Thyroid gland (tissue), 4 donors: ENCODE measurements around the gene GNAI2.

Source experiments
- POLR2A ChIP-seq, 2 donors: fragments of 450-650 bp; IDR thresholded peaks; one replicate each; pipeline ENCODE4 v1.6.1; 2017; ENCODE audit warnings: antibody characterized with exemption in 2 of 2, mild to moderate bottlenecking in 2 of 2, moderate library complexity in 1 of 2
- TF ChIP-seq, protein P1 (sequence below), 6 experiments: fragments of 200-600 bp in 3 of 6; fragments of 450-650 bp in 3 of 6; sonication (generic) in 3 of 6; IDR thresholded peaks; one replicate each; pipeline ENCODE4 v1.5.1; 2016 to 2019; ENCODE audit warnings: antibody characterized with exemption in 6 of 6, mild to moderate bottlenecking in 2 of 6, inconsistent platforms in 1 of 6, moderate library complexity in 1 of 6

GRCh38 chr3:50249457-50249856 is 13.5 kb downstream of the GNAI2 start:
- TF ChIP-seq POLR2A (IDR thresholded peaks at IDR 0.05): no peak
- TF ChIP-seq, protein P1, sequence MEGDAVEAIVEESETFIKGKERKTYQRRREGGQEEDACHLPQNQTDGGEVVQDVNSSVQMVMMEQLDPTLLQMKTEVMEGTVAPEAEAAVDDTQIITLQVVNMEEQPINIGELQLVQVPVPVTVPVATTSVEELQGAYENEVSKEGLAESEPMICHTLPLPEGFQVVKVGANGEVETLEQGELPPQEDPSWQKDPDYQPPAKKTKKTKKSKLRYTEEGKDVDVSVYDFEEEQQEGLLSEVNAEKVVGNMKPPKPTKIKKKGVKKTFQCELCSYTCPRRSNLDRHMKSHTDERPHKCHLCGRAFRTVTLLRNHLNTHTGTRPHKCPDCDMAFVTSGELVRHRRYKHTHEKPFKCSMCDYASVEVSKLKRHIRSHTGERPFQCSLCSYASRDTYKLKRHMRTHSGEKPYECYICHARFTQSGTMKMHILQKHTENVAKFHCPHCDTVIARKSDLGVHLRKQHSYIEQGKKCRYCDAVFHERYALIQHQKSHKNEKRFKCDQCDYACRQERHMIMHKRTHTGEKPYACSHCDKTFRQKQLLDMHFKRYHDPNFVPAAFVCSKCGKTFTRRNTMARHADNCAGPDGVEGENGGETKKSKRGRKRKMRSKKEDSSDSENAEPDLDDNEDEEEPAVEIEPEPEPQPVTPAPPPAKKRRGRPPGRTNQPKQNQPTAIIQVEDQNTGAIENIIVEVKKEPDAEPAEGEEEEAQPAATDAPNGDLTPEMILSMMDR (IDR thresholded peaks at IDR 0.05): no peak
